ENCODE data around the gene SUFU.
A peak's percentile ranks its signal among the peaks of the same experiment; 100 is the strongest.
"Not testable (repeated sequence)": the region's sequence is repeated elsewhere in the genome, so short reads cannot be mapped to it uniquely, and the experiment has no call there.

The SUFU gene

GRCh38 chr10:102503264-102504178 is at the start of gene SUFU:
TSS of gene SUFU (plus strand) at chr10:102503972. CDS start at chr10:102504153, 181 bp downstream.
- peak; percentile 98 for DNase-seq (ENCODE audit: low spot score)

- not testable (repeated sequence) for DNase-seq (ENCODE audit: low spot score)
Observed at GRCh38 chr10:102454662-102455487, 48.9 kb upstream of the SUFU start.

GRCh38 chr10:102455893-102456471 is 47.8 kb upstream of the SUFU start:
- DNase-seq (ENCODE audit: low spot score): peak; percentile 60

GRCh38 chr10:102457591-102458150 is 46.1 kb upstream of the SUFU start:
- DNase-seq (ENCODE audit: low spot score): no peak

- no peak for DNase-seq (ENCODE audit: low spot score)
Observed at GRCh38 chr10:102458656-102459055, 45.1 kb upstream of the SUFU start.

GRCh38 chr10:102460836-102461186 is 43.0 kb upstream of the SUFU start:
- DNase-seq (ENCODE audit: low spot score): no peak

- peak; percentile 96 for DNase-seq (ENCODE audit: low spot score)
Observed at GRCh38 chr10:102461187-102462054, 42.4 kb upstream of the SUFU start.

GRCh38 chr10:102462512-102463054 is 41.2 kb upstream of the SUFU start:
- DNase-seq (ENCODE audit: low spot score): no peak

GRCh38 chr10:102463983-102464382 is 39.8 kb upstream of the SUFU start:
- DNase-seq (ENCODE audit: low spot score): no peak

GRCh38 chr10:102465466-102465865 is 38.3 kb upstream of the SUFU start:
- DNase-seq (ENCODE audit: low spot score): no peak

GRCh38 chr10:102467318-102467717 is 36.5 kb upstream of the SUFU start:
- no peak for DNase-seq (ENCODE audit: low spot score)

- no peak for DNase-seq (ENCODE audit: low spot score)
Observed at GRCh38 chr10:102467971-102468438, 35.8 kb upstream of the SUFU start.

- no peak for DNase-seq (ENCODE audit: low spot score)
Observed at GRCh38 chr10:102468683-102469082, 35.1 kb upstream of the SUFU start.

- DNase-seq (ENCODE audit: low spot score): no peak
Observed at GRCh38 chr10:102470579-102471546, 32.9 kb upstream of the SUFU start.

GRCh38 chr10:102473445-102474331 is 30.1 kb upstream of the SUFU start:
- no peak for DNase-seq (ENCODE audit: low spot score)

GRCh38 chr10:102475451-102476040 is 28.2 kb upstream of the SUFU start:
- no peak for DNase-seq (ENCODE audit: low spot score)

- DNase-seq (ENCODE audit: low spot score): no peak
Observed at GRCh38 chr10:102476466-102477141, 27.2 kb upstream of the SUFU start.

GRCh38 chr10:102479651-102480050 is 24.1 kb upstream of the SUFU start:
- no peak for DNase-seq (ENCODE audit: low spot score)

Data from AG20443 (cell line).